Neural progenitor cell (in vitro differentiated cells): ENCODE measurements around the gene RECK.
"Not testable (repeated sequence)": the region's sequence is repeated elsewhere in the genome, so short reads cannot be mapped to it uniquely, and the experiment has no call there.

Source experiments
- EZH2 ChIP-seq: fragments of 200-600 bp; sonication (generic); IDR thresholded peaks from 2 replicates; pipeline ENCODE4 v1.6.1; 2017; ENCODE audit warnings: antibody characterized with exemption, mild to moderate bottlenecking, moderate library complexity
- TF ChIP-seq, protein P1 (sequence below): fragments of 200-600 bp; sonication (generic); IDR thresholded peaks from 2 replicates; pipeline ENCODE4 v1.5.1; 2017; ENCODE audit warnings: antibody characterized with exemption, mild to moderate bottlenecking

DNA sequence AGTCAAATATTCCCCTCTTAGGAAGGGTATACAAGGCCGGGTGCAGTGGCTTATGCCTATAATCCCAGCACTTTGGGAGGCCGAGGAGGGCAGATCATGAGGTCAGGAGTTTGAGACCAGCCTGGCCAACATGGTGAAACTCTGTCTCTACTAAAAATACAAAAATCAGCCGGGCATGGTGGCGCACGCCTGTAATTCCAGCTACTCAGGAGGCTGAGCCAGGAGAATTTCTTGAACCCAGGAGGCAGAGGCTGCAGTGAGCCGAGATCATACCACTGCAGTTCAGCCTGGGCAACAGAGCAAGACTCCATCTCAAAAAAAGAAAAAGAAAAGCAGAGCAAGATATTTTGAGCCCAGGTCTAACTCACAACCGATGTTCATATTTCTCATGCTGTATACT, 95.0 kb downstream of the RECK start:
- TF ChIP-seq, protein P1, sequence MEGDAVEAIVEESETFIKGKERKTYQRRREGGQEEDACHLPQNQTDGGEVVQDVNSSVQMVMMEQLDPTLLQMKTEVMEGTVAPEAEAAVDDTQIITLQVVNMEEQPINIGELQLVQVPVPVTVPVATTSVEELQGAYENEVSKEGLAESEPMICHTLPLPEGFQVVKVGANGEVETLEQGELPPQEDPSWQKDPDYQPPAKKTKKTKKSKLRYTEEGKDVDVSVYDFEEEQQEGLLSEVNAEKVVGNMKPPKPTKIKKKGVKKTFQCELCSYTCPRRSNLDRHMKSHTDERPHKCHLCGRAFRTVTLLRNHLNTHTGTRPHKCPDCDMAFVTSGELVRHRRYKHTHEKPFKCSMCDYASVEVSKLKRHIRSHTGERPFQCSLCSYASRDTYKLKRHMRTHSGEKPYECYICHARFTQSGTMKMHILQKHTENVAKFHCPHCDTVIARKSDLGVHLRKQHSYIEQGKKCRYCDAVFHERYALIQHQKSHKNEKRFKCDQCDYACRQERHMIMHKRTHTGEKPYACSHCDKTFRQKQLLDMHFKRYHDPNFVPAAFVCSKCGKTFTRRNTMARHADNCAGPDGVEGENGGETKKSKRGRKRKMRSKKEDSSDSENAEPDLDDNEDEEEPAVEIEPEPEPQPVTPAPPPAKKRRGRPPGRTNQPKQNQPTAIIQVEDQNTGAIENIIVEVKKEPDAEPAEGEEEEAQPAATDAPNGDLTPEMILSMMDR, result not testable (repeated sequence)
- not testable (repeated sequence) for TF ChIP-seq EZH2
